ENCODE results near the gene ELMOD2.

- TF ChIP-seq CTCF (conservative IDR thresholded peaks at IDR 0.05; ENCODE audit: low read length): no peak
- TF ChIP-seq EZH2phosphoT487 (IDR thresholded peaks at IDR 0.05; ENCODE audit: borderline replicate concordance, low read depth, low read length): no peak
Measured at GRCh38 chr4:140569307-140569638, 45.3 kb downstream of the ELMOD2 start.
